Activated CD4-positive, alpha-beta T cell treated with anti-CD3 and anti-CD28 coated beads for 1 hour (primary cell): ENCODE data around the gene LELP1.
"Not testable (repeated sequence)": the region's sequence is repeated elsewhere in the genome, so short reads cannot be mapped to it uniquely, and the experiment has no call there.

ENCODE experiments used
- DNase-seq: peaks from one replicate; pipeline ENCODE4 v3.0.0-alpha.2; 2020

The LELP1 gene

GRCh38 chr1:153229076-153229829 is 26.0 kb downstream of the LELP1 start:
- DNase-seq = not testable (repeated sequence)

- no peak for DNase-seq
These were observed 28.1 kb downstream of the LELP1 start for GRCh38 chr1:153231363-153231762.

- no peak for DNase-seq
These were observed 28.6 kb downstream of the LELP1 start for GRCh38 chr1:153231785-153232184.

GRCh38 chr1:153232553-153232952 is 29.3 kb downstream of the LELP1 start:
- no peak for DNase-seq

- no peak for DNase-seq
These were observed 30.2 kb downstream of the LELP1 start for GRCh38 chr1:153233448-153233847.

GRCh38 chr1:153238527-153238926 is 35.3 kb downstream of the LELP1 start:
- no peak for DNase-seq

- no peak for DNase-seq
These were observed 38.9 kb downstream of the LELP1 start for GRCh38 chr1:153242160-153242559.

- no peak for DNase-seq
These were observed 42.2 kb downstream of the LELP1 start for GRCh38 chr1:153245466-153245865.

- no peak for DNase-seq
These were observed 42.8 kb downstream of the LELP1 start for GRCh38 chr1:153246018-153246417.

GRCh38 chr1:153246825-153247224 is 43.6 kb downstream of the LELP1 start:
- no peak for DNase-seq

- DNase-seq = no peak
These were observed 45.1 kb downstream of the LELP1 start for GRCh38 chr1:153248176-153248879.

- no peak for DNase-seq
These were observed 46.9 kb downstream of the LELP1 start for GRCh38 chr1:153250166-153250565.

- DNase-seq = no peak
These were observed 47.9 kb downstream of the LELP1 start for GRCh38 chr1:153251087-153251486.

GRCh38 chr1:153251562-153251961 is 48.3 kb downstream of the LELP1 start:
- no peak for DNase-seq

GRCh38 chr1:153251988-153252387 is 48.8 kb downstream of the LELP1 start:
- no peak for DNase-seq

GRCh38 chr1:153253076-153253475 is 49.8 kb downstream of the LELP1 start:
- no peak for DNase-seq

- DNase-seq = no peak
These were observed 50.5 kb downstream of the LELP1 start for GRCh38 chr1:153253693-153254092.
